GM12878 (cell line): ENCODE results near the gene FAM219A. TPM values are rescaled to one million over a fixed set of nuclear protein-coding genes. Genes with fewer than 3 reads are reported as not detected.

ENCODE experiments used
- ATAC-seq: fragments of 200-7000 bp; cut with Tn5 transposase; 3 replicates; pipeline ENCODE4 v1.9.1; 2020; ENCODE audit warnings: mild to moderate bottlenecking, moderate library complexity
- BruUV-seq: library from RNA; stranded (reverse); fragments of 400-500 nt; replicated peaks from 2 replicates; lab custom pipeline; 2021; lab: Mats Ljungman, UMichigan
- CTCF ChIA-PET: fragments of 300-600 bp; sonication (Branson Sonifier 250); formaldehyde crosslinking; extraction: SDS; loops from one replicate; lab custom pipeline; 2021; ENCODE audit warnings: inconsistent platforms; lab: Yijun Ruan, JAX
- POLR2A ChIA-PET: fragments of 350-600 bp; formaldehyde crosslinking; extraction: SDS; loops from one replicate; lab custom pipeline; 2021; ENCODE audit warnings: inconsistent platforms; lab: Charles Lee
- RAD21 ChIA-PET: fragments of 300-600 bp; sonication (Branson Sonifier 250); formaldehyde crosslinking; loops from one replicate; lab custom pipeline; 2023; ENCODE audit warnings: antibody characterized with exemption; ENCODE audit not compliant: unreplicated experiment; lab: Charles Lee
- SMC1A ChIA-PET: fragments of 300-600 bp; sonication (Branson Sonifier 250); formaldehyde crosslinking; loops from one replicate; lab custom pipeline; 2023; ENCODE audit not compliant: unreplicated experiment, uncharacterized antibody; lab: Charles Lee
- DNase-seq: peaks from one replicate; pipeline ENCODE4 v3.0.0-alpha.2; 2011; ENCODE audit warnings: low read depth, low spot score
- FAIRE-seq: peaks from 3 replicates; lab custom pipeline; 2011; peaks lifted over from hg19 to GRCh38; lab: Jason Lieb, UNC
- H2AFZ ChIP-seq: 2 replicates; pipeline ENCODE4 v1.6.0; 2011; ENCODE audit warnings: low read depth, low read length, control low read depth; ENCODE audit not compliant: control insufficient read depth
- H3K27ac ChIP-seq: 2 replicates; pipeline ENCODE4 v1.5.1; 2011; ENCODE audit warnings: control low read depth; ENCODE audit not compliant: control insufficient read depth, insufficient read depth
- H3K27me3 ChIP-seq, 2 experiments: replicated peaks in 1 of 2; 2 replicates each; pipeline versions ENCODE4 v1.6.0 to v1.6.1; 2011; ENCODE audit warnings: low read length in 1 of 2; ENCODE audit not compliant: control insufficient read depth in 2 of 2, insufficient read depth in 2 of 2
- H3K36me3 ChIP-seq, 2 experiments: 2 replicates each; pipeline ENCODE4 v1.5.1; 2011; ENCODE audit warnings: low read length in 1 of 2; ENCODE audit not compliant: control insufficient read depth in 2 of 2, insufficient read depth in 2 of 2
- H3K4me1 ChIP-seq: 2 replicates; pipeline ENCODE4 v1.6.1; 2011; ENCODE audit warnings: mild to moderate bottlenecking, low read length, moderate library complexity, mixed read lengths; ENCODE audit not compliant: control insufficient read depth, insufficient read depth
- H3K4me2 ChIP-seq: 2 replicates; pipeline ENCODE4 v1.6.0; 2011; ENCODE audit warnings: control low read depth; ENCODE audit not compliant: control insufficient read depth, insufficient read depth
- H3K4me3 ChIP-seq: fragments of 200-600 bp; sonication (generic); 2 replicates; pipeline ENCODE4 v1.5.1; 2016
- H3K79me2 ChIP-seq: 2 replicates; pipeline ENCODE4 v1.6.0; 2011; ENCODE audit warnings: low read length; ENCODE audit not compliant: control insufficient read depth, insufficient read depth
- H3K9ac ChIP-seq: 2 replicates; pipeline ENCODE4 v1.8.0; 2011; ENCODE audit warnings: low read length, control low read depth, mixed read lengths; ENCODE audit not compliant: control insufficient read depth, insufficient read depth
- H3K9me3 ChIP-seq: replicated peaks from 3 replicates; pipeline ENCODE4 v1.5.1; 2011; ENCODE audit warnings: mild to moderate bottlenecking, low read length; ENCODE audit not compliant: control insufficient read depth, insufficient read depth
- H4K20me1 ChIP-seq: 2 replicates; pipeline ENCODE4 v1.6.0; 2011; ENCODE audit not compliant: control insufficient read depth, insufficient read depth
- ASH2L ChIP-seq: fragments of 300-600, 200-600 bp; sonication (generic); IDR thresholded peaks from 2 replicates; pipeline ENCODE4 v1.6.1; 2017; ENCODE audit warnings: low read depth, mild to moderate bottlenecking, borderline replicate concordance
- BACH1 ChIP-seq: fragments of 450-650 bp; IDR thresholded peaks from 2 replicates; pipeline ENCODE4 v1.6.1; 2017; ENCODE audit warnings: mild to moderate bottlenecking, borderline replicate concordance
- CBX3 ChIP-seq: fragments of 200-600 bp; sonication (generic); IDR thresholded peaks from 2 replicates; pipeline ENCODE4 v1.6.1; 2016; ENCODE audit warnings: low read depth, borderline replicate concordance
- CHD1 ChIP-seq: IDR thresholded peaks from 2 replicates; pipeline ENCODE4 v1.6.1; 2012; ENCODE audit warnings: low read depth, low read length, improper control_type of control experiment
- CREM ChIP-seq: IDR thresholded peaks from 2 replicates; pipeline ENCODE4 v1.6.1; 2014; ENCODE audit warnings: antibody characterized with exemption, low read depth
- GABPA ChIP-seq: IDR thresholded peaks from 2 replicates; pipeline ENCODE4 v1.6.1; 2014; ENCODE audit warnings: antibody characterized with exemption, low read depth, mild to moderate bottlenecking, inconsistent platforms
- HDAC6 ChIP-seq: fragments of 200-600 bp; sonication (generic); IDR thresholded peaks from one replicate; pipeline ENCODE4 v1.8.0; 2017; ENCODE audit warnings: antibody characterized with exemption; ENCODE audit not compliant: unreplicated experiment
- IKZF2 ChIP-seq, 2 experiments: fragments of 450-650 bp; IDR thresholded peaks; 2 replicates each; pipeline ENCODE4 v1.6.1; 2017; ENCODE audit warnings: mild to moderate bottlenecking in 2 of 2, moderate library complexity in 2 of 2
- KLF5 ChIP-seq: fragments of 450-650 bp; IDR thresholded peaks from 2 replicates; pipeline ENCODE4 v1.6.1; 2014; ENCODE audit warnings: mild to moderate bottlenecking; ENCODE audit not compliant: partially characterized antibody
- PAX8 ChIP-seq: fragments of 450-650 bp; IDR thresholded peaks from 2 replicates; pipeline ENCODE4 v1.6.1; 2017; ENCODE audit warnings: mild to moderate bottlenecking, moderate library complexity
- SP1 ChIP-seq: IDR thresholded peaks from one replicate; pipeline ENCODE4 v1.6.1; 2011; ENCODE audit warnings: low read depth, low read length
- STAT3 ChIP-seq: IDR thresholded peaks from 2 replicates; pipeline ENCODE4 v1.6.1; 2011; ENCODE audit warnings: low read depth, low read length, improper control_type of control experiment
- WGBS: methylation state at CpG from one replicate; pipeline ENCODE4 v1.1.6; 2016; ENCODE audit warnings: low lambda C conversion rate; ENCODE audit not compliant: insufficient replicate concordance, insufficient coverage; ENCODE audit errors: missing lambda C conversion rate; 5-methylcytosine and 5-hydroxymethylcytosine counted together
- in situ Hi-C: fragments of 300-500 bp; cut with MboI; formaldehyde crosslinking; loops from 9 replicates; pipeline ENCODE4 v1.14.3; 2018; ENCODE audit warnings: mixed read lengths
- intact Hi-C: fragments of 100-400 bp; cut with micrococcal nuclease; formaldehyde crosslinking; loops from one replicate; pipeline ENCODE4 v1.14.2; 2022; ENCODE audit not compliant: unreplicated experiment
- polyA plus RNA-seq, 11 experiments: library from polyadenylated mRNA; depleted of rRNA in 4 of 11; unstranded in 6 of 11; stranded (reverse) in 5 of 11; fragments of >200 nt; fragmentation: Nextera tagmentation in 4 of 11; fragmentation: Illumina TruSeq in 1 of 11; extraction: Ambion mirVana in 4 of 11; extraction: Trizol in 1 of 11; gene quantifications; 1 replicate in 1 of 11; 2 replicates in 10 of 11; pipeline versions ENCODE4 v1.2.1 to v1.2.3, GENCODE V29; 2011 to 2016; ENCODE audit warnings: inconsistent platforms in 2 of 11, missing spikeins in 2 of 11, low read depth in 1 of 11
- total RNA-seq, 4 experiments: library from RNA; depleted of rRNA in 3 of 4; stranded (reverse); fragments of >200 nt in 3 of 4; fragmentation: Illumina TruSeq in 1 of 4; extraction: Trizol in 1 of 4; gene quantifications; 2 replicates each; pipeline versions ENCODE4 v1.2.1 to v1.2.3, GENCODE V29; 2013 to 2021
- TF ChIP-seq, protein P1 (sequence below): fragments of 450-650 bp; IDR thresholded peaks from 2 replicates; pipeline ENCODE4 v1.6.1; 2016; ENCODE audit warnings: mild to moderate bottlenecking
- TF ChIP-seq, protein P2 (sequence below): fragments of 450-650 bp; conservative IDR thresholded peaks from 2 replicates; pipeline ENCODE4 v1.6.1; 2017; ENCODE audit warnings: mild to moderate bottlenecking, moderate library complexity
- TF ChIP-seq, protein P3 (sequence below): fragments of 450-650 bp; IDR thresholded peaks from 2 replicates; pipeline ENCODE4 v1.6.1; 2016; ENCODE audit warnings: mild to moderate bottlenecking
- TF ChIP-seq, protein P4 (sequence below): fragments of 450-650 bp; IDR thresholded peaks from 2 replicates; pipeline ENCODE4 v1.6.1; 2017; ENCODE audit warnings: mild to moderate bottlenecking, low read depth, inconsistent platforms; ENCODE audit not compliant: poor library complexity, severe bottlenecking

FAM219A gene
- total and polyA plus RNA-seq, 10 of the 15 experiments (the other 5 are each of a cell fraction or from before 2014, with no cell fraction given) = 0.11 to 2.0 (median 0.71) TPM

DNA sequence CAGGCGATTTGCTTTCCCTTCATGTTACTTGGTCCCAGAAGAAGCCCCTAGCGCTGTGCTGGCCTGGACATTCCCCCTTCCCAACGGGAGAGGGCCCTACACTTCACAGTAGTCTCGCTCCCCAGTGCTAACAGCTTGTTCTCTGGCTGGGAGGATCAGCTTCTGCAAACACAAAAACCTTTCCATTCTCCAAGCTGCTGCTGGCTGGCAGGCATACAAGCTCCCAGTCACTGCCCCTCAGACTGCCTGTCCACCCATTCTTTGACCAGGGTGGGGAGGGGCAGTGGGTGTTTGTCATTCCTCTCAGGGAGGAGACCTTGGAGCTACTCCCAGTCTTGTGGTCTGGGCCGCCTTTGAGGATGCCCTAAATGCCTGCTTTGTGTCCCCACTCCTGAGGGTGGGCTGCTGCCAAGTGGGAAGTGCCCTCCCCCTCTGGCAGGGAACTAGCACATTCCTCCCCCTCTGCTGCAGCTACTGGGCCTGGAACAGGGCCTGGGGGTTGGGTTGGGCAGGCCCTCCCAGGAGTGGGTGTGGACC is 43.6 kb upstream of the FAM219A start:
- BruUV-seq = no TSS peak
- ChIA-PET RAD21 (interaction anchor here (1.2 kb wide), 1 partner anchor 63 kb away, joined by 3 read pairs; no protein-coding TSS in a partner anchor), CTCF (interaction anchor here (1.0 to 3.8 kb wide), 7 partner anchors 12 to 170 kb away, joined by 3 to 38 read pairs (median 4); no protein-coding TSS in a partner anchor), POLR2A (no interaction called here), SMC1A (interaction anchor here (0.6 to 2.2 kb wide), 4 partner anchors 57 to 98 kb away, joined by 3 to 5 read pairs (median 4); no protein-coding TSS in a partner anchor)
- ATAC-seq (no peak), DNase-seq (no peak), FAIRE-seq (no peak)
- no peak overlapping the region for H3K9ac ChIP-seq
- intact Hi-C loops (loop anchor here (2.0 kb wide), 1 partner anchor 99 kb away; no protein-coding TSS in a partner anchor), in situ Hi-C loops (no loop called here)
- TF ChIP-seq, protein P1, sequence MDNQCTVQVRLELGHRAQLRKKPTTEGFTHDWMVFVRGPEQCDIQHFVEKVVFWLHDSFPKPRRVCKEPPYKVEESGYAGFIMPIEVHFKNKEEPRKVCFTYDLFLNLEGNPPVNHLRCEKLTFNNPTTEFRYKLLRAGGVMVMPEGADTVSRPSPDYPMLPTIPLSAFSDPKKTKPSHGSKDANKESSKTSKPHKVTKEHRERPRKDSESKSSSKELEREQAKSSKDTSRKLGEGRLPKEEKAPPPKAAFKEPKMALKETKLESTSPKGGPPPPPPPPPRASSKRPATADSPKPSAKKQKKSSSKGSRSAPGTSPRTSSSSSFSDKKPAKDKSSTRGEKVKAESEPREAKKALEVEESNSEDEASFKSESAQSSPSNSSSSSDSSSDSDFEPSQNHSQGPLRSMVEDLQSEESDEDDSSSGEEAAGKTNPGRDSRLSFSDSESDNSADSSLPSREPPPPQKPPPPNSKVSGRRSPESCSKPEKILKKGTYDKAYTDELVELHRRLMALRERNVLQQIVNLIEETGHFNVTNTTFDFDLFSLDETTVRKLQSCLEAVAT = no peak
- TF ChIP-seq STAT3 = no peak
- TF ChIP-seq, protein P2, sequence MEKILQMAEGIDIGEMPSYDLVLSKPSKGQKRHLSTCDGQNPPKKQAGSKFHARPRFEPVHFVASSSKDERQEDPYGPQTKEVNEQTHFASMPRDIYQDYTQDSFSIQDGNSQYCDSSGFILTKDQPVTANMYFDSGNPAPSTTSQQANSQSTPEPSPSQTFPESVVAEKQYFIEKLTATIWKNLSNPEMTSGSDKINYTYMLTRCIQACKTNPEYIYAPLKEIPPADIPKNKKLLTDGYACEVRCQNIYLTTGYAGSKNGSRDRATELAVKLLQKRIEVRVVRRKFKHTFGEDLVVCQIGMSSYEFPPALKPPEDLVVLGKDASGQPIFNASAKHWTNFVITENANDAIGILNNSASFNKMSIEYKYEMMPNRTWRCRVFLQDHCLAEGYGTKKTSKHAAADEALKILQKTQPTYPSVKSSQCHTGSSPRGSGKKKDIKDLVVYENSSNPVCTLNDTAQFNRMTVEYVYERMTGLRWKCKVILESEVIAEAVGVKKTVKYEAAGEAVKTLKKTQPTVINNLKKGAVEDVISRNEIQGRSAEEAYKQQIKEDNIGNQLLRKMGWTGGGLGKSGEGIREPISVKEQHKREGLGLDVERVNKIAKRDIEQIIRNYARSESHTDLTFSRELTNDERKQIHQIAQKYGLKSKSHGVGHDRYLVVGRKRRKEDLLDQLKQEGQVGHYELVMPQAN = no peak
- TF ChIP-seq, protein P3, sequence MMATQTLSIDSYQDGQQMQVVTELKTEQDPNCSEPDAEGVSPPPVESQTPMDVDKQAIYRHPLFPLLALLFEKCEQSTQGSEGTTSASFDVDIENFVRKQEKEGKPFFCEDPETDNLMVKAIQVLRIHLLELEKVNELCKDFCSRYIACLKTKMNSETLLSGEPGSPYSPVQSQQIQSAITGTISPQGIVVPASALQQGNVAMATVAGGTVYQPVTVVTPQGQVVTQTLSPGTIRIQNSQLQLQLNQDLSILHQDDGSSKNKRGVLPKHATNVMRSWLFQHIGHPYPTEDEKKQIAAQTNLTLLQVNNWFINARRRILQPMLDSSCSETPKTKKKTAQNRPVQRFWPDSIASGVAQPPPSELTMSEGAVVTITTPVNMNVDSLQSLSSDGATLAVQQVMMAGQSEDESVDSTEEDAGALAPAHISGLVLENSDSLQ = no peak
- no peak for TF ChIP-seq CREM
- TF ChIP-seq, protein P4, sequence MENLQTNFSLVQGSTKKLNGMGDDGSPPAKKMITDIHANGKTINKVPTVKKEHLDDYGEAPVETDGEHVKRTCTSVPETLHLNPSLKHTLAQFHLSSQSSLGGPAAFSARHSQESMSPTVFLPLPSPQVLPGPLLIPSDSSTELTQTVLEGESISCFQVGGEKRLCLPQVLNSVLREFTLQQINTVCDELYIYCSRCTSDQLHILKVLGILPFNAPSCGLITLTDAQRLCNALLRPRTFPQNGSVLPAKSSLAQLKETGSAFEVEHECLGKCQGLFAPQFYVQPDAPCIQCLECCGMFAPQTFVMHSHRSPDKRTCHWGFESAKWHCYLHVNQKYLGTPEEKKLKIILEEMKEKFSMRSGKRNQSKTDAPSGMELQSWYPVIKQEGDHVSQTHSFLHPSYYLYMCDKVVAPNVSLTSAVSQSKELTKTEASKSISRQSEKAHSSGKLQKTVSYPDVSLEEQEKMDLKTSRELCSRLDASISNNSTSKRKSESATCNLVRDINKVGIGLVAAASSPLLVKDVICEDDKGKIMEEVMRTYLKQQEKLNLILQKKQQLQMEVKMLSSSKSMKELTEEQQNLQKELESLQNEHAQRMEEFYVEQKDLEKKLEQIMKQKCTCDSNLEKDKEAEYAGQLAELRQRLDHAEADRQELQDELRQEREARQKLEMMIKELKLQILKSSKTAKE = no peak
- TF ChIP-seq KLF5 = no peak
- TF ChIP-seq CHD1 = no peak
- TF ChIP-seq SP1 = no peak
- no peak for TF ChIP-seq IKZF2 (IDR thresholded peaks at IDR 0.05)
- no peak for TF ChIP-seq CBX3
- no peak for TF ChIP-seq GABPA
- no peak for TF ChIP-seq ASH2L
- no peak for TF ChIP-seq PAX8
- no peak for TF ChIP-seq HDAC6
- no peak for TF ChIP-seq BACH1
- 18% methylated on average over 5 of the region's 5 CpGs for WGBS
- no peak overlapping the region for H3K4me2 ChIP-seq
- H3K4me1 ChIP-seq = no peaks in the 10 kb centered on the region
- H3K4me3 ChIP-seq = no peak overlapping the region
- H3K9me3 ChIP-seq = no peaks in the 10 kb centered on the region
- no peak overlapping the region for H2AFZ ChIP-seq
- no peaks in the 10 kb centered on the region; a peak in 1 of 4 replicates for H3K36me3 ChIP-seq
- H4K20me1 ChIP-seq = peaks cover 6% of the 10 kb centered on the region
- peaks cover 7 to 8% of the 10 kb centered on the region in 2 experiments for H3K27me3 ChIP-seq
- H3K27ac ChIP-seq = no peak overlapping the region
- H3K79me2 ChIP-seq = no peaks in the 10 kb centered on the region
